OCI-LY1 (cell line): ENCODE data around the gene UACA.

Source experiments
- H2AFZ ChIP-seq: fragments of 200-600 bp; sonication (generic), shearing (Covaris generic); 2 replicates; pipeline ENCODE4 v1.6.0; 2014; ENCODE audit warnings: antibody characterized with exemption, mild to moderate bottlenecking, low read length
- H3F3A ChIP-seq: fragments of 200-600 bp; sonication (generic), shearing (Covaris generic); 2 replicates; pipeline ENCODE4 v1.6.0; 2014; ENCODE audit warnings: mild to moderate bottlenecking, antibody characterized with exemption, low read length, moderate library complexity; ENCODE audit not compliant: insufficient read depth
- H3K27ac ChIP-seq: fragments of 200-600 bp; sonication (generic); 2 replicates; pipeline ENCODE4 v1.5.1; 2014; ENCODE audit warnings: low read length, mixed run types, mild to moderate bottlenecking, low read depth; ENCODE audit not compliant: poor library complexity, severe bottlenecking
- H3K27me3 ChIP-seq: fragments of 200-600 bp; sonication (generic); 2 replicates; pipeline ENCODE4 v1.6.0; 2014; ENCODE audit warnings: antibody characterized with exemption, mild to moderate bottlenecking, low read length, moderate library complexity; ENCODE audit not compliant: insufficient read depth
- H3K36me3 ChIP-seq: fragments of 200-600 bp; sonication (generic); 2 replicates; pipeline ENCODE4 v1.6.1; 2014; ENCODE audit warnings: mild to moderate bottlenecking, antibody characterized with exemption, low read length, moderate library complexity, mixed read lengths; ENCODE audit not compliant: insufficient read depth
- H3K4me1 ChIP-seq: fragments of 200-600 bp; sonication (generic); 2 replicates; pipeline ENCODE4 v1.5.1; 2014; ENCODE audit warnings: mild to moderate bottlenecking, low read length, moderate library complexity; ENCODE audit not compliant: insufficient read depth, severe bottlenecking
- H3K4me2 ChIP-seq: fragments of 200-600 bp; sonication (generic), shearing (Covaris generic); 2 replicates; pipeline ENCODE4 v1.6.1; 2014; ENCODE audit warnings: low read length
- H3K4me3 ChIP-seq: fragments of 200-600 bp; sonication (generic); 2 replicates; pipeline ENCODE4 v1.5.1; 2014; ENCODE audit warnings: low read length, low read depth, mild to moderate bottlenecking, mixed read lengths; ENCODE audit not compliant: poor library complexity, severe bottlenecking
- H3K79me2 ChIP-seq: fragments of 200-600 bp; shearing (Covaris generic); 2 replicates; pipeline ENCODE4 v1.6.1; 2016; ENCODE audit warnings: mixed run types, low read length, mixed read lengths; ENCODE audit not compliant: insufficient read depth
- H3K9ac ChIP-seq: fragments of 200-600 bp; sonication (generic), shearing (Covaris generic); 2 replicates; pipeline ENCODE4 v1.6.1; 2014; ENCODE audit warnings: mild to moderate bottlenecking, low read length, mixed read lengths
- H3K9me2 ChIP-seq: fragments of 200-600 bp; sonication (generic), shearing (Covaris generic); 2 replicates; pipeline ENCODE4 v1.6.1; 2014; ENCODE audit warnings: low read depth, mild to moderate bottlenecking, low read length, mixed read lengths
- H3K9me3 ChIP-seq: fragments of 200-600 bp; shearing (Covaris generic); 2 replicates; pipeline ENCODE4 v1.6.1; 2014; ENCODE audit warnings: low read length, mixed read lengths
- H4K20me1 ChIP-seq: fragments of 200-600 bp; sonication (generic), shearing (Covaris generic); 2 replicates; pipeline ENCODE4 v1.6.0; 2016; ENCODE audit warnings: mild to moderate bottlenecking, low read length; ENCODE audit not compliant: insufficient read depth
- EZH2 ChIP-seq: fragments of 200-600 bp; sonication (generic), shearing (Covaris generic); IDR thresholded peaks from 2 replicates; pipeline ENCODE4 v1.8.0; 2017; ENCODE audit warnings: borderline replicate concordance, mixed run types, mild to moderate bottlenecking, antibody characterized with exemption, low read length, moderate library complexity, mixed read lengths
- TF ChIP-seq, protein P1 (sequence below): fragments of 200-600 bp; sonication (generic), shearing (Covaris generic); IDR thresholded peaks from 2 replicates; pipeline ENCODE4 v1.5.1; 2017; ENCODE audit warnings: mild to moderate bottlenecking, antibody characterized with exemption, low read length, moderate library complexity, mixed read lengths

The UACA gene

DNA sequence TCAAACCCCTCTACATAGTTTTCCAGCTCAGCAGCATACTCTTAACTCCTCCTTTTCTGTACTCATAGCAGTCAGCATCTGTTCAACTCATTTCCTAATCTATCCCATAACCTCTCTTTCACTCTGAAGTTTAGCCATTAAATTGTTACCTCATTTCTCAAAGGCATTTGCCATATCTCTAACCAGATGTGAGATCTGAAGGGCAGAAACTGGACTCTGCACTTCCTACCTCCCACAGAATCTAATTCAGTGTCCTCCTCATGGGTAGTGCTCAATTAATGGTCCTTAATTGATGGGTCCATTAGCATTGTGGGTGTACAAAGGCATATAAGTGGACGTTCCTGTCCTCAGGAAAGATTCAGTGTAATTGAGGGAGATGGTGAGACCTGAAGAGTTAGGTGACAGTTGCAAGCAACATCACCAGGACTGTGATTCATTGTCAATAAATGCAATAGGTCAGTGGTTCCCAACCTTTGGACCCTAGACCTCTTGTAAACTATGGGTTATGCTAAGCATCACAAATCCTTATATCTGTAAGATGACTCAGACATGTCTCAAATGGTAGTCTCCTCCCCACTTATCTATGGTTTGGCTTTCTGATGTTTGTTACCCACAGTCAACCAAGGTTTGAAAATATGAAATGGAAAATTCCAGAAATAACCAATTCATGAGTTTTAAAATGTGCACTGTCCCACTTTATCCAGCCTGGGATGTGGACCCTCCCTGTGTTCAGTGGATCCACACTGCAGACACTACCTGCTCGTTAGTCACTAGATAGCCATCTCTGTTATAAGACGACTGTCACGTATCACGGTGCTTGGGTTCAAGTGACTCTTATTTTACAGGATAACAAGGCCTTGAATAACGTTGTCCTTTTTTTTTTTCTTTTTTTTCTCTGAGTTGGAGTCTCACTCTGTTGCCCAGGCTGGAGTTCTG, 25.0 kb upstream of the UACA start:
- Histone ChIP-seq H2AFZ (no peak overlapping the region), H3K27ac (no peak overlapping the region), H3K9me3 (no peaks in the 10 kb centered on the region), H3K27me3 (peaks cover 3% of the 10 kb centered on the region; the same call in 1 of the 2 replicates), H3K4me2 (no peak overlapping the region), H3K36me3 (no peaks in the 10 kb centered on the region), H3K79me2 (no peaks in the 10 kb centered on the region), H4K20me1 (no peaks in the 10 kb centered on the region), H3K4me1 (no peaks in the 10 kb centered on the region), H3K9me2 (no peaks in the 10 kb centered on the region), H3F3A (no peaks in the 10 kb centered on the region), H3K9ac (no peak overlapping the region), H3K4me3 (no peak overlapping the region)
- TF ChIP-seq EZH2: no peak
- TF ChIP-seq, protein P1, sequence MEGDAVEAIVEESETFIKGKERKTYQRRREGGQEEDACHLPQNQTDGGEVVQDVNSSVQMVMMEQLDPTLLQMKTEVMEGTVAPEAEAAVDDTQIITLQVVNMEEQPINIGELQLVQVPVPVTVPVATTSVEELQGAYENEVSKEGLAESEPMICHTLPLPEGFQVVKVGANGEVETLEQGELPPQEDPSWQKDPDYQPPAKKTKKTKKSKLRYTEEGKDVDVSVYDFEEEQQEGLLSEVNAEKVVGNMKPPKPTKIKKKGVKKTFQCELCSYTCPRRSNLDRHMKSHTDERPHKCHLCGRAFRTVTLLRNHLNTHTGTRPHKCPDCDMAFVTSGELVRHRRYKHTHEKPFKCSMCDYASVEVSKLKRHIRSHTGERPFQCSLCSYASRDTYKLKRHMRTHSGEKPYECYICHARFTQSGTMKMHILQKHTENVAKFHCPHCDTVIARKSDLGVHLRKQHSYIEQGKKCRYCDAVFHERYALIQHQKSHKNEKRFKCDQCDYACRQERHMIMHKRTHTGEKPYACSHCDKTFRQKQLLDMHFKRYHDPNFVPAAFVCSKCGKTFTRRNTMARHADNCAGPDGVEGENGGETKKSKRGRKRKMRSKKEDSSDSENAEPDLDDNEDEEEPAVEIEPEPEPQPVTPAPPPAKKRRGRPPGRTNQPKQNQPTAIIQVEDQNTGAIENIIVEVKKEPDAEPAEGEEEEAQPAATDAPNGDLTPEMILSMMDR: no peak

DNA sequence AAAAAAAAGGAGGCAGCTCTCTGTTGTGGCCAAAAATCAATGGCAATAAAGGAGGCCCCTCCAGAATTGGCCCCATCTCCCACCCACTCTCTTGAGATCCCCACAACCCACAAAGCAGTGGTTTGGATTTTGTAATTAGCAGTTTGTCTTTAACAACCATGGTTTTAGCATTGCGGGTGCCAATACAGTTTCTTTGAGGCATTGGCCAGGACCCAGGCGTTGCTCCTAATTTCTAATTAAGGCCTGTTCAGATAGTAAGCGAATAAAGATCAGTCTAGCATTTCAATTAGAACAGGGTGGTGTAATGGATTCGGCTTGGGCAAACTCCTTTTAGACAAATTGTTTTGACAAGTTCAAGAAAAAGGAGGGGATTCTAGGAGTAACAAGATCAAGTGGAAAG, 23.6 kb upstream of the UACA start:
- H3K4me1 ChIP-seq: no peaks in the 10 kb centered on the region
- H3K9ac ChIP-seq: no peak overlapping the region
- no peaks in the 10 kb centered on the region for H3F3A ChIP-seq
- no peaks in the 10 kb centered on the region for H3K9me2 ChIP-seq
- H4K20me1 ChIP-seq: no peaks in the 10 kb centered on the region
- H3K79me2 ChIP-seq: no peaks in the 10 kb centered on the region
- H3K4me3 ChIP-seq: no peak overlapping the region
- H3K27ac ChIP-seq: no peak overlapping the region
- no peaks in the 10 kb centered on the region for H3K9me3 ChIP-seq
- H3K4me2 ChIP-seq: no peak overlapping the region
- no peaks in the 10 kb centered on the region for H3K36me3 ChIP-seq
- peaks cover 3% of the 10 kb centered on the region; the same call in 1 of the 2 replicates for H3K27me3 ChIP-seq
- H2AFZ ChIP-seq: no peak overlapping the region
- TF ChIP-seq, protein P1: no peak
- no peak for TF ChIP-seq EZH2

DNA sequence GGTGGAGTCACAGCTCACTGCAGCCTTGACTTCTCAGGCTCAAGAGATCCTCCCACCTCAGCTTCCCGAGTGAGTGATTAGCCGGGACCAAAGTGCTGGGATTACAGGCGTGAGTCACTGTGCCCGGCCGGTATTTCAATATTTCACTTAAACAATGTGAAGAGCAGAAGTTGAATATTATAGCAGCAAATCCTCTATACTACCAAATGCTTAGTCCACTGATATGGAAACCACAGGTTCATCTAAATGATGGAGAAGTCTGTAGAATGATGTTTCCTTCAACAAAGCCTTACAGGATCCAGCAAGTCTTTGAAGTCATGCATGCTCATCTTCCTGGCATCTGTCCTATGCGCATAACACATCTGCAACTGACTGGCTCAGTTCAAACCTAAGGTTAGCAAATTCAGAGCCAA, 20.3 kb upstream of the UACA start:
- TF ChIP-seq, protein P1: no peak
- TF ChIP-seq EZH2: no peak
- H3K9ac ChIP-seq: no peak overlapping the region
- H3K27me3 ChIP-seq: peaks cover 3% of the 10 kb centered on the region; the same call in 1 of the 2 replicates
- no peak overlapping the region for H3K4me3 ChIP-seq
- H3F3A ChIP-seq: no peaks in the 10 kb centered on the region
- H3K9me2 ChIP-seq: no peaks in the 10 kb centered on the region
- no peak overlapping the region for H3K4me2 ChIP-seq
- no peaks in the 10 kb centered on the region for H3K9me3 ChIP-seq
- no peak overlapping the region for H3K27ac ChIP-seq
- H4K20me1 ChIP-seq: no peaks in the 10 kb centered on the region
- no peaks in the 10 kb centered on the region for H3K4me1 ChIP-seq
- no peaks in the 10 kb centered on the region for H3K36me3 ChIP-seq
- no peak overlapping the region for H2AFZ ChIP-seq
- H3K79me2 ChIP-seq: no peaks in the 10 kb centered on the region
